ENCODE results near the gene CASKIN2.
"Not testable (repeated sequence)": the region's sequence is repeated elsewhere in the genome, so short reads cannot be mapped to it uniquely, and the experiment has no call there.

The CASKIN2 gene

GRCh38 chr17:75463603-75464002 lies 51.7 kb downstream of the CASKIN2 start:
- DNase-seq, result no peak

GRCh38 chr17:75460295-75460694 lies 55.0 kb downstream of the CASKIN2 start:
- no peak for DNase-seq

GRCh38 chr17:75459590-75460267 lies 55.6 kb downstream of the CASKIN2 start:
- DNase-seq, result no peak

- no peak for DNase-seq
Observed at GRCh38 chr17:75459246-75459589, 56.1 kb downstream of the CASKIN2 start.

GRCh38 chr17:75457047-75457654 lies 58.2 kb downstream of the CASKIN2 start:
- DNase-seq, result peak; percentile 63

GRCh38 chr17:75456417-75457046 lies 58.8 kb downstream of the CASKIN2 start, which contains the start of gene TMEM94:
TSS of gene TMEM94 (plus strand) at chr17:75456635. CDS start at chr17:75471906, 15,271 bp downstream.
- peak; percentile 98 for DNase-seq

- no peak for DNase-seq
Observed at GRCh38 chr17:75456039-75456416, 59.3 kb downstream of the CASKIN2 start.

- DNase-seq, result not testable (repeated sequence)
Observed at GRCh38 chr17:75454672-75455071, 60.7 kb downstream of the CASKIN2 start.

GRCh38 chr17:75454193-75454592 lies 61.1 kb downstream of the CASKIN2 start:
- no peak for DNase-seq

GRCh38 chr17:75450270-75450669 lies 65.1 kb downstream of the CASKIN2 start:
- DNase-seq, result no peak
